Type B pancreatic cell (in vitro differentiated cells): ENCODE results near the gene PFKFB3. TPM values are rescaled to one million over a fixed set of nuclear protein-coding genes. Genes with fewer than 3 reads are reported as not detected.
A peak's percentile ranks its signal among the peaks of the same experiment; 100 is the strongest.

ENCODE experiments used
- DNase-seq: peaks from one replicate; pipeline ENCODE4 v3.0.0; 2021; ENCODE audit warnings: mixed read lengths; ENCODE audit not compliant: unreplicated experiment; ENCODE audit errors: extremely low spot score
- H3K27ac Mint-ChIP-seq: 2 replicates; pipeline ENCODE4 v1.8.0; 2021; ENCODE audit warnings: mild to moderate bottlenecking, mixed read lengths
- H3K27me3 Mint-ChIP-seq: 2 replicates; pipeline ENCODE4 v1.8.0; 2021; ENCODE audit warnings: mixed read lengths
- H3K36me3 Mint-ChIP-seq: 2 replicates; pipeline ENCODE4 v1.8.0; 2021; ENCODE audit warnings: mixed read lengths
- H3K4me1 Mint-ChIP-seq: one replicate; pipeline ENCODE4 v1.8.0; 2021; ENCODE audit warnings: mixed read lengths; ENCODE audit not compliant: unreplicated experiment
- H3K4me3 Mint-ChIP-seq: 2 replicates; pipeline ENCODE4 v1.8.0; 2021; ENCODE audit warnings: mild to moderate bottlenecking, mixed read lengths
- H3K9me3 Mint-ChIP-seq: 2 replicates; pipeline ENCODE4 v1.8.0; 2021; ENCODE audit warnings: mixed read lengths
- CTCF ChIP-seq: fragments of 200-600 bp; sonication (generic); conservative IDR thresholded peaks from 2 replicates; pipeline ENCODE4 v1.5.0; 2021; ENCODE audit warnings: antibody characterized with exemption, mild to moderate bottlenecking
- total RNA-seq: library from RNA; stranded (reverse); gene quantifications from 2 replicates; pipeline ENCODE4 v1.2.1, GENCODE V29; 2021; ENCODE audit warnings: low replicate concordance

Gene PFKFB3
- total RNA-seq, 1 donor from 2014 or later = 30.2 TPM

DNA sequence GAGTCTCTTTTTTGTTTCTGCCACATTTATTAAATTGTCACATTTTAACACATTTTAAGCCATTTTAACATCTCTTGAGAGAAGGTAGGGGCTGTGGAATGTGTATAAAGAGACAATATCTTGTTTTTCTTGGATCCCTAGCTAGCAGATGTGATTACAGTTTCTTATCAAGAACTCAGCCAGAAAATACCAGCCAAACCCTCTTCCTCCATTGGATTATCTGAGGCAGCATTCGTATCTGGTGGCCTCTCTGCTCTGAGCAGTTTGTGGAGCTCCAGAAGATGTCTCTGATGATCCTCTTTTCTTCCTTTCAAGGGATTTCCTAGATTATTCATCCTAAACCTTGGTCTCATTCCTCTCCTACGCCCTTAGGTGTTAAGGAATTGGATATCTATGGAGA is 35.3 kb upstream of the PFKFB3 start:
- H3K9me3 Mint-ChIP-seq = no peaks in the 10 kb centered on the region
- no peak overlapping the region for H3K27ac Mint-ChIP-seq
- no peak overlapping the region for H3K4me3 Mint-ChIP-seq
- peaks cover 9% of the 10 kb centered on the region for H3K36me3 Mint-ChIP-seq
- DNase-seq = no peak
- H3K27me3 Mint-ChIP-seq = no peaks in the 10 kb centered on the region
- no peak for TF ChIP-seq CTCF
- peaks cover 32% of the 10 kb centered on the region for H3K4me1 Mint-ChIP-seq

- H3K36me3 Mint-ChIP-seq = peaks cover 9% of the 10 kb centered on the region
- no peaks in the 10 kb centered on the region for H3K27me3 Mint-ChIP-seq
- no peak for DNase-seq
- no peak for TF ChIP-seq CTCF
- H3K4me3 Mint-ChIP-seq = no peak overlapping the region
- H3K4me1 Mint-ChIP-seq = peaks cover 26% of the 10 kb centered on the region
- no peak overlapping the region for H3K27ac Mint-ChIP-seq
- no peaks in the 10 kb centered on the region for H3K9me3 Mint-ChIP-seq
Observed at GRCh38 chr10:6168084-6168483, 34.6 kb upstream of the PFKFB3 start.

GRCh38 chr10:6170638-6171037 is 32.1 kb upstream of the PFKFB3 start:
- no peaks in the 10 kb centered on the region for H3K27me3 Mint-ChIP-seq
- H3K36me3 Mint-ChIP-seq = peaks cover 9% of the 10 kb centered on the region
- no peak overlapping the region for H3K4me3 Mint-ChIP-seq
- no peaks in the 10 kb centered on the region for H3K9me3 Mint-ChIP-seq
- DNase-seq = no peak
- peaks cover 10% of the 10 kb centered on the region for H3K4me1 Mint-ChIP-seq
- H3K27ac Mint-ChIP-seq = no peak overlapping the region
- no peak for TF ChIP-seq CTCF

GRCh38 chr10:6171881-6172695 is 30.6 kb upstream of the PFKFB3 start:
- H3K9me3 Mint-ChIP-seq = no peaks in the 10 kb centered on the region

GRCh38 chr10:6173203-6173602 is 29.5 kb upstream of the PFKFB3 start:
- peak; percentile 28 for TF ChIP-seq CTCF
- no peak for DNase-seq
- Mint-ChIP-seq H3K27me3 (no peaks in the 10 kb centered on the region), H3K36me3 (peaks cover 4% of the 10 kb centered on the region), H3K4me3 (no peak overlapping the region), H3K9me3 (no peaks in the 10 kb centered on the region), H3K4me1 (peaks cover 9% of the 10 kb centered on the region), H3K27ac (no peak overlapping the region)

More at GRCh38 chr10:6171881-6172695, 30.6 kb upstream of the PFKFB3 start:
- Mint-ChIP-seq H3K4me3 (no peak overlapping the region), H3K4me1 (peaks cover 9% of the 10 kb centered on the region), H3K27ac (no peak overlapping the region), H3K27me3 (no peaks in the 10 kb centered on the region), H3K36me3 (peaks cover 8% of the 10 kb centered on the region)
- no peak for TF ChIP-seq CTCF
- no peak for DNase-seq
